Measurements from ENCODE around the gene ARHGAP36. TPM values are rescaled to one million over a fixed set of nuclear protein-coding genes. Genes with fewer than 3 reads are reported as not detected.

Gene ARHGAP36
- total RNA-seq, 1 donor from 2014 or later, result not detected

DNA sequence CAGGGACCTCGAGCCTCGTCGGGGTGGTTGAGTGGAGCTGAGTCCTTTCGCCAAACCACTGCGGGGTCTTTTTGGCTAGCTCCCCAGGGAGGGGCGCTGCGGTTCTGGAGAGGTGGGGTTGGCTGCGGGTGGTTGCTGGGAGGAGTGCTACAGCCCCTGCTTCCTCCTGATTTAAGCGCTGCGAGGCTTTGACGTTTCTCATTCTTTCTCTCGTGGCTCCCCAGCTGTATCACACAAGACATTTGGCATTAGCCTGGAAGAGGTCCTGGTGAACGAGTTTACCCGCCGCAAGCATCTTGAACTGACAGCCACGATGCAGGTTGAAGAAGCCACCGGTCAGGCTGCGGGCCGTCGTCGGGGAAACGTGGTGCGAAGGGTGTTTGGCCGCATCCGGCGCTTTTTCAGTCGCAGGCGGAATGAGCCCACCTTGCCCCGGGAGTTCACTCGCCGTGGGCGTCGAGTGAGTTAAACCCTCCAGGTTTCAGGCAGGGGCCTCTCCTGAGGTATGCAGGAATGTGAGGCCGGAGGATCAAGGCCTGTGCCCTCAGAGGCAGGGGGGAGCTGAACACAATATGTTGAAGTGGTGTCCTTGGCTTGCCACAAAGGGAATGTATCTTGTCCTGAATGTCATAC is 25.5 kb downstream of the ARHGAP36 start:
- peaks cover 79% of the 10 kb centered on the region for H3K27me3 Mint-ChIP-seq (ENCODE audit: low read depth, unreplicated experiment)
- Histone ChIP-seq H3K27ac (ENCODE audit: low read depth, low read length) (no peak overlapping the region), H3K27me3 (ENCODE audit: insufficient read depth, low read length) (peaks cover 6% of the 10 kb centered on the region), H3K4me1 (ENCODE audit: insufficient read depth, low read length) (no peaks in the 10 kb centered on the region), H2AFZ (ENCODE audit: low read depth, low read length) (no peak overlapping the region), H3K4me3 (ENCODE audit: insufficient read depth, low read depth, low read length) (no peak overlapping the region), H3K79me2 (ENCODE audit: insufficient read depth, low read length) (no peaks in the 10 kb centered on the region), H3K4me2 (ENCODE audit: low read length) (no peak overlapping the region), H4K20me1 (ENCODE audit: insufficient read depth, low read length) (no peaks in the 10 kb centered on the region), H3K9ac (ENCODE audit: low read length) (no peak overlapping the region), H3K36me3 (ENCODE audit: insufficient read depth, low read length) (no peaks in the 10 kb centered on the region), H3K9me3 (ENCODE audit: insufficient read depth, low read depth, low read length) (no peaks in the 10 kb centered on the region)
- H3K4me1 Mint-ChIP-seq (ENCODE audit: low read depth, unreplicated experiment), result peaks cover 8% of the 10 kb centered on the region
- TF ChIP-seq EZH2 (IDR thresholded peaks at IDR 0.05; ENCODE audit: insufficient read depth, low read length) (no peak), CTCF (IDR thresholded peaks at IDR 0.05; ENCODE audit: insufficient read depth, low read depth, low read length) (no peak)
- FAIRE-seq, result no peak
- no peak for DNase-seq (ENCODE audit: low read depth)
- H3K36me3 Mint-ChIP-seq (ENCODE audit: low read depth, unreplicated experiment), result no peaks in the 10 kb centered on the region
- no peak overlapping the region for H3K4me3 Mint-ChIP-seq (ENCODE audit: unreplicated experiment)
- H3K9me3 Mint-ChIP-seq (ENCODE audit: unreplicated experiment), result peaks cover 7% of the 10 kb centered on the region
- no peak overlapping the region for H3K27ac Mint-ChIP-seq (ENCODE audit: unreplicated experiment)

DNA sequence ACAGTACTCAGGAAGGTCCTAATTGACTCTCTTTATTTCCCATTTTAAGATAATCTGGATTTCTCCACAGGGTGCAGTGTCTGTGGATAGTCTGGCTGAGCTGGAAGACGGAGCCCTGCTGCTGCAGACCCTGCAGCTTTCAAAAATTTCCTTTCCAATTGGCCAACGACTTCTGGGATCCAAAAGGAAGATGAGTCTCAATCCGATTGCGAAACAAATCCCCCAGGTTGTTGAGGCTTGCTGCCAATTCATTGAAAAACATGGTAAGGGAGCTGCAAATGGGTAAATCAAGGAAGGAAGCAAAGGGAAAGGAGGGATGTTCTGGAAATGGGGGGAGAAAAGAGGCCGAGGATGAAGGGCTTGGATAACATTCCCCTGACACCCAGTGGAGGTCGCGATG is 26.0 kb downstream of the ARHGAP36 start:
- peaks cover 6% of the 10 kb centered on the region for H3K4me1 Mint-ChIP-seq (ENCODE audit: low read depth, unreplicated experiment)
- FAIRE-seq, result peak; percentile 62
- no peaks in the 10 kb centered on the region for H3K36me3 Mint-ChIP-seq (ENCODE audit: low read depth, unreplicated experiment)
- Histone ChIP-seq H3K27ac (ENCODE audit: low read depth, low read length) (no peak overlapping the region), H2AFZ (ENCODE audit: low read depth, low read length) (no peak overlapping the region), H4K20me1 (ENCODE audit: insufficient read depth, low read length) (no peaks in the 10 kb centered on the region), H3K9me3 (ENCODE audit: insufficient read depth, low read depth, low read length) (no peaks in the 10 kb centered on the region), H3K9ac (ENCODE audit: low read length) (no peak overlapping the region), H3K4me3 (ENCODE audit: insufficient read depth, low read depth, low read length) (no peak overlapping the region), H3K4me2 (ENCODE audit: low read length) (no peak overlapping the region), H3K27me3 (ENCODE audit: insufficient read depth, low read length) (peaks cover 6% of the 10 kb centered on the region), H3K79me2 (ENCODE audit: insufficient read depth, low read length) (no peaks in the 10 kb centered on the region), H3K36me3 (ENCODE audit: insufficient read depth, low read length) (no peaks in the 10 kb centered on the region), H3K4me1 (ENCODE audit: insufficient read depth, low read length) (no peaks in the 10 kb centered on the region)
- H3K27me3 Mint-ChIP-seq (ENCODE audit: low read depth, unreplicated experiment), result peaks cover 79% of the 10 kb centered on the region
- H3K9me3 Mint-ChIP-seq (ENCODE audit: unreplicated experiment), result peaks cover 7% of the 10 kb centered on the region
- no peak for DNase-seq (ENCODE audit: low read depth)
- H3K27ac Mint-ChIP-seq (ENCODE audit: unreplicated experiment), result no peak overlapping the region
- TF ChIP-seq EZH2 (IDR thresholded peaks at IDR 0.05; ENCODE audit: insufficient read depth, low read length), result no peak
- no peak for TF ChIP-seq CTCF (IDR thresholded peaks at IDR 0.05; ENCODE audit: insufficient read depth, low read depth, low read length)
- H3K4me3 Mint-ChIP-seq (ENCODE audit: unreplicated experiment), result no peak overlapping the region

- DNase-seq (ENCODE audit: low read depth) (no peak), FAIRE-seq (no peak)
- Histone ChIP-seq H3K9me3 (ENCODE audit: insufficient read depth, low read depth, low read length) (no peaks in the 10 kb centered on the region), H2AFZ (ENCODE audit: low read depth, low read length) (no peak overlapping the region), H3K27ac (ENCODE audit: low read depth, low read length) (no peak overlapping the region), H3K4me1 (ENCODE audit: insufficient read depth, low read length) (no peaks in the 10 kb centered on the region), H3K4me3 (ENCODE audit: insufficient read depth, low read depth, low read length) (no peak overlapping the region), H3K27me3 (ENCODE audit: insufficient read depth, low read length) (no peaks in the 10 kb centered on the region), H3K4me2 (ENCODE audit: low read length) (no peak overlapping the region), H4K20me1 (ENCODE audit: insufficient read depth, low read length) (no peaks in the 10 kb centered on the region), H3K36me3 (ENCODE audit: insufficient read depth, low read length) (no peaks in the 10 kb centered on the region), H3K79me2 (ENCODE audit: insufficient read depth, low read length) (no peaks in the 10 kb centered on the region), H3K9ac (ENCODE audit: low read length) (no peak overlapping the region)
- H3K27me3 Mint-ChIP-seq (ENCODE audit: low read depth, unreplicated experiment), result no peaks in the 10 kb centered on the region
- no peaks in the 10 kb centered on the region for H3K36me3 Mint-ChIP-seq (ENCODE audit: low read depth, unreplicated experiment)
- H3K9me3 Mint-ChIP-seq (ENCODE audit: unreplicated experiment), result no peaks in the 10 kb centered on the region
- H3K4me3 Mint-ChIP-seq (ENCODE audit: unreplicated experiment), result no peak overlapping the region
- H3K27ac Mint-ChIP-seq (ENCODE audit: unreplicated experiment), result no peak overlapping the region
- TF ChIP-seq EZH2 (IDR thresholded peaks at IDR 0.05; ENCODE audit: insufficient read depth, low read length), result no peak
- no peak for TF ChIP-seq CTCF (IDR thresholded peaks at IDR 0.05; ENCODE audit: insufficient read depth, low read depth, low read length)
- no peaks in the 10 kb centered on the region for H3K4me1 Mint-ChIP-seq (ENCODE audit: low read depth, unreplicated experiment)
Observed at GRCh38 chrX:131136776-131137175, 78.6 kb downstream of the ARHGAP36 start.

Measured in astrocyte (in vitro differentiated cells and primary cell).